SK-N-SH treated with all-trans-retinoic acid at 6 μM for 48 hours (cell line): ENCODE results near the gene ARHGDIA.

Experiments used
- ATAC-seq: fragments of 200-7000 bp; cut with Tn5 transposase; 3 replicates; pipeline ENCODE4 v1.9.1; 2020; ENCODE audit warnings: mild to moderate bottlenecking, moderate library complexity
- ARNTL ChIP-seq: fragments of 450-650 bp; formaldehyde crosslinking; IDR thresholded peaks from 2 replicates; pipeline ENCODE4 v1.5.0; 2020; ENCODE audit warnings: low read depth, mild to moderate bottlenecking, moderate library complexity, borderline replicate concordance
- BACH2 ChIP-seq: fragments of 250-450 bp; sonication (Bioruptor Pico); IDR thresholded peaks from 2 replicates; pipeline ENCODE4 v1.9.0; 2021; ENCODE audit warnings: mild to moderate bottlenecking, borderline replicate concordance
- CSRNP3 ChIP-seq: fragments of 250-450 bp; sonication (Bioruptor Pico); IDR thresholded peaks from 2 replicates; pipeline ENCODE4 v1.5.1; 2021; ENCODE audit warnings: mild to moderate bottlenecking, moderate library complexity
- ESRRG ChIP-seq: fragments of 250-450 bp; sonication (Bioruptor Pico); IDR thresholded peaks from 2 replicates; pipeline ENCODE4 v1.6.1; 2021; ENCODE audit warnings: mild to moderate bottlenecking
- GLIS3 ChIP-seq: fragments of 250-450 bp; sonication (Bioruptor Pico); IDR thresholded peaks from 2 replicates; pipeline ENCODE4 v1.5.0; 2020; ENCODE audit warnings: mild to moderate bottlenecking, moderate library complexity
- ISL1 ChIP-seq: fragments of 250-450 bp; sonication (Bioruptor Pico); IDR thresholded peaks from 2 replicates; pipeline ENCODE4 v2.1.2; 2022; ENCODE audit warnings: mild to moderate bottlenecking, moderate library complexity
- OSR1 ChIP-seq: fragments of 250-450 bp; sonication (Bioruptor Pico); IDR thresholded peaks from 2 replicates; pipeline ENCODE4 v1.8.0; 2022; ENCODE audit warnings: moderate library complexity, mild to moderate bottlenecking, inconsistent platforms
- PATZ1 ChIP-seq: fragments of 250-450 bp; sonication (Bioruptor Pico); IDR thresholded peaks from 2 replicates; pipeline ENCODE4 v1.8.0; 2020; ENCODE audit warnings: mild to moderate bottlenecking, moderate library complexity, borderline replicate concordance
- POU6F1 ChIP-seq: fragments of 250-450 bp; sonication (Bioruptor Pico); IDR thresholded peaks from 2 replicates; pipeline ENCODE4 v1.8.0; 2021; ENCODE audit warnings: low read depth, mild to moderate bottlenecking, moderate library complexity, borderline replicate concordance
- PPARA ChIP-seq: fragments of 250-450 bp; sonication (Bioruptor Pico); IDR thresholded peaks from 2 replicates; pipeline ENCODE4 v1.5.0; 2020; ENCODE audit warnings: mild to moderate bottlenecking, borderline replicate concordance
- RARB ChIP-seq: fragments of 250-450 bp; sonication (Bioruptor Pico); IDR thresholded peaks from 2 replicates; pipeline ENCODE4 v1.8.0; 2021; ENCODE audit warnings: mild to moderate bottlenecking, moderate library complexity
- SNAI2 ChIP-seq: fragments of 250-450 bp; sonication (Bioruptor Pico); IDR thresholded peaks from 2 replicates; pipeline ENCODE4 v1.5.0; 2020; ENCODE audit warnings: mild to moderate bottlenecking, moderate library complexity
- TCF4 ChIP-seq: fragments of 250-450 bp; sonication (Bioruptor Pico); IDR thresholded peaks from 2 replicates; pipeline ENCODE4 v1.8.0; 2021; ENCODE audit warnings: mild to moderate bottlenecking, moderate library complexity, borderline replicate concordance
- TOX ChIP-seq: fragments of 250-450 bp; sonication (Bioruptor Pico); IDR thresholded peaks from 2 replicates; pipeline ENCODE4 v1.8.0; 2021; ENCODE audit warnings: mild to moderate bottlenecking, moderate library complexity, borderline replicate concordance
- TSHZ2 ChIP-seq: fragments of 250-450 bp; sonication (Bioruptor Pico); IDR thresholded peaks from 2 replicates; pipeline ENCODE4 v1.5.0; 2020; ENCODE audit warnings: mild to moderate bottlenecking, moderate library complexity
- ZFP30 ChIP-seq: fragments of 450-650 bp; formaldehyde crosslinking; IDR thresholded peaks from 2 replicates; pipeline ENCODE4 v1.5.0; 2022; ENCODE audit warnings: mild to moderate bottlenecking, moderate library complexity
- ZNF565 ChIP-seq: fragments of 450-650 bp; formaldehyde crosslinking; conservative IDR thresholded peaks from 2 replicates; pipeline ENCODE4 v1.5.0; 2020; ENCODE audit warnings: low read depth, mild to moderate bottlenecking, moderate library complexity
- ZNF70 ChIP-seq: fragments of 450-650 bp; formaldehyde crosslinking; IDR thresholded peaks from 2 replicates; pipeline ENCODE4 v1.5.0; 2020; ENCODE audit warnings: mild to moderate bottlenecking, moderate library complexity

ARHGDIA gene

GRCh38 chr17:81917565-81918332, 46.6 kb upstream of the ARHGDIA start, which contains the start of gene SIRT7:
SIRT7 (minus strand) TSS chr17:81918176; CDS start chr17:81918131, 45 bp downstream.
- ATAC-seq = peak; percentile 78
- no peak for TF ChIP-seq GLIS3 (CRISPR knock-in tag)
- TF ChIP-seq SNAI2 (CRISPR knock-in tag) = no peak
- no peak for TF ChIP-seq OSR1
- TF ChIP-seq ISL1 (CRISPR knock-in tag) = no peak
- no peak for TF ChIP-seq PATZ1 (CRISPR knock-in tag)
- no peak for TF ChIP-seq POU6F1
- TF ChIP-seq ZNF565 = no peak
- TF ChIP-seq ZNF70 (CRISPR knock-in tag) = no peak
- no peak for TF ChIP-seq PPARA (CRISPR knock-in tag)
- TF ChIP-seq TSHZ2 (CRISPR knock-in tag) = no peak
- no peak for TF ChIP-seq ARNTL (CRISPR knock-in tag)
- TF ChIP-seq ESRRG (CRISPR knock-in tag) = no peak
- TF ChIP-seq CSRNP3 (CRISPR knock-in tag) = no peak
- no peak for TF ChIP-seq TOX (CRISPR knock-in tag)
- TF ChIP-seq ZFP30 (CRISPR knock-in tag) = no peak
- no peak for TF ChIP-seq TCF4 (CRISPR knock-in tag)
- TF ChIP-seq RARB = no peak
- TF ChIP-seq, all 23 proteins: peak for 0

GRCh38 chr17:81916234-81917001, 45.3 kb upstream of the ARHGDIA start:
- ATAC-seq = 0 out of 3 replicates have a peak, but pooled peaks have one; percentile 4
- TF ChIP-seq ZNF70 (CRISPR knock-in tag) = no peak
- no peak for TF ChIP-seq PPARA (CRISPR knock-in tag)
- no peak for TF ChIP-seq OSR1
- TF ChIP-seq TOX (CRISPR knock-in tag) = no peak
- no peak for TF ChIP-seq POU6F1

GRCh38 chr17:81915331-81915730, 44.2 kb upstream of the ARHGDIA start:
- ATAC-seq = no peak
- TF ChIP-seq ZNF565 (no peak), CSRNP3 (CRISPR knock-in tag) (no peak), ESRRG (CRISPR knock-in tag) (no peak), BACH2 (CRISPR knock-in tag) (no peak)
- TF ChIP-seq, all 23 proteins: peak for 0
